Measurements from ENCODE around the gene RFX6.
"Not testable (repeated sequence)": the region's sequence is repeated elsewhere in the genome, so short reads cannot be mapped to it uniquely, and the experiment has no call there.

RFX6 gene, protein sequence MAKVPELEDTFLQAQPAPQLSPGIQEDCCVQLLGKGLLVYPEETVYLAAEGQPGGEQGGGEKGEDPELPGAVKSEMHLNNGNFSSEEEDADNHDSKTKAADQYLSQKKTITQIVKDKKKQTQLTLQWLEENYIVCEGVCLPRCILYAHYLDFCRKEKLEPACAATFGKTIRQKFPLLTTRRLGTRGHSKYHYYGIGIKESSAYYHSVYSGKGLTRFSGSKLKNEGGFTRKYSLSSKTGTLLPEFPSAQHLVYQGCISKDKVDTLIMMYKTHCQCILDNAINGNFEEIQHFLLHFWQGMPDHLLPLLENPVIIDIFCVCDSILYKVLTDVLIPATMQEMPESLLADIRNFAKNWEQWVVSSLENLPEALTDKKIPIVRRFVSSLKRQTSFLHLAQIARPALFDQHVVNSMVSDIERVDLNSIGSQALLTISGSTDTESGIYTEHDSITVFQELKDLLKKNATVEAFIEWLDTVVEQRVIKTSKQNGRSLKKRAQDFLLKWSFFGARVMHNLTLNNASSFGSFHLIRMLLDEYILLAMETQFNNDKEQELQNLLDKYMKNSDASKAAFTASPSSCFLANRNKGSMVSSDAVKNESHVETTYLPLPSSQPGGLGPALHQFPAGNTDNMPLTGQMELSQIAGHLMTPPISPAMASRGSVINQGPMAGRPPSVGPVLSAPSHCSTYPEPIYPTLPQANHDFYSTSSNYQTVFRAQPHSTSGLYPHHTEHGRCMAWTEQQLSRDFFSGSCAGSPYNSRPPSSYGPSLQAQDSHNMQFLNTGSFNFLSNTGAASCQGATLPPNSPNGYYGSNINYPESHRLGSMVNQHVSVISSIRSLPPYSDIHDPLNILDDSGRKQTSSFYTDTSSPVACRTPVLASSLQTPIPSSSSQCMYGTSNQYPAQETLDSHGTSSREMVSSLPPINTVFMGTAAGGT

DNA sequence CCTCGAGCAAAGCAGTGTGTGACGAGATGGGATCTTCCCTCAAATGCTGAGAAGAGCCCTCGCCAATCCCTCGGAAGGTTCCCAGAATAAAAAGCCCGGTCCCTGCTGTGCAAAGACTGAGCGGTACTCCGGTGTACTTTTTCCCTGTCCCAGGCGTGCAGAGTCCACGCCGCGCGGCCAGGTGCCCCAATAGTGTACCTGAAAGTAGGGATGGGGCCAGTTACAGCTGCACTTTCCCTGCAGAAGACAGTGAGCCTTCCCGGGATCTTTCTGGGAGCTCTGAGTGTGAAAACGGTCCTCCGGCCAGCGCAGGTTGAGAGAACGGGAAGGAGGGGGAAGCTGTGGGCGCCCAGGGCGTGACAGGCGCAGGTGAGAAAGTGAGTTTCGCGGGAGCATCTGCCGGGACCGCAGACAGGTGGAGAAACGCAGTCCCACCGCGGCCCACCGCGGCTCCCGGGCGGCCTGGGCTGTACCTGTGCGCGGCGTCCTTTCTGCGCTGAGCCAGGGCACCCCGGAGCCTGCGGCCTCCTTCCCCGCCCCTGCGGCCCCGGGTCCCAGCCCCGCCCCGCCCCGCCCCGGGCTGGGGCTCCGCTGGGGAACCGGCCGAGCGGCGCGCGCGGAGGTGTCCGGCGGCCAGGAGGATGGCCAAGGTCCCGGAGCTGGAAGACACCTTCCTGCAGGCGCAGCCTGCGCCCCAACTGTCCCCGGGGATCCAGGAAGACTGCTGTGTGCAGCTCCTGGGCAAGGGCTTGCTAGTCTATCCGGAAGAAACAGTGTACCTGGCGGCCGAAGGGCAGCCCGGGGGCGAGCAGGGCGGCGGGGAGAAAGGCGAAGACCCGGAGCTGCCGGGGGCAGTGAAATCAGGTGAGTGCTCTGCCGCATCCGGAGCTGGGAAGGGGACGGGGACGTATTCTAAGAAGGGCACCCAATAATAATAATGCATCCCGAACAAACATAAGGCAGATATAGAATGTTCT lies at the start of gene RFX6:
Gene RFX6, plus strand, starts transcription at position 608 of the 977 bp plus-strand sequence. Its CDS starts 34 bp downstream, at position 642.
- DNase-seq (ENCODE audit: low read depth in 2 of 2): no peak

DNA sequence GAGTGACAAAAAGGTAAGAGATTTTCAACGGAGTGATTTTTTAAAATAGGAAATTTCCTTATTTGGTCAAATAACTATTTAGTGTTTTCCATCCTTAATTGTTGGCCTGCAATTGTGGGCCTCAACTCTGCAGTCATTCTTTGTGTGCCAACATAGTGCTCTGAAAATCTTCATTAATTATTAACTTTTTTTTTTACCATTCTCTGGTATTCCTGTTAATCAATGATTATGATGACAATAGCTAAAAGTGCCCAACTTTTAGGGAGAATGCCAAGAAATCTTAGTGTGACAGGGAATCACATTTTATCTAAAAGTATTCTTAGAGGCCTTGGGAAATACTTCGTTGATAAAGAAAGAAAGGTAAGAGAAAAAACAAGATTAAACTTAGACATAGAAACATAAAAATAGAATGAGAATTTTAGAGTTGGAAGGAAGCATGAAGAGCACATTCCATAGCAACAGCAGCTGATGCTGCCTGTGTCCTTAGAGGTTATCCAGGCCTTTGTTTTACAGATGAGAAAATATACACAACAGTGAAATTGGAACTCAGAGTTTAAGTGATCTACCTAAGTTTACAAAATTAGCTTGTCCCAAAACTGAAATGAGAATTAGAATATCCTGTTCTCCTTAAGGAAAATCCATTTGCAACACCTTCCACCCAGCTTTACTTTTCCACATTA lies 49.3 kb upstream of the RFX6 start:
- DNase-seq (ENCODE audit: low read depth in 2 of 2): no peak

DNA sequence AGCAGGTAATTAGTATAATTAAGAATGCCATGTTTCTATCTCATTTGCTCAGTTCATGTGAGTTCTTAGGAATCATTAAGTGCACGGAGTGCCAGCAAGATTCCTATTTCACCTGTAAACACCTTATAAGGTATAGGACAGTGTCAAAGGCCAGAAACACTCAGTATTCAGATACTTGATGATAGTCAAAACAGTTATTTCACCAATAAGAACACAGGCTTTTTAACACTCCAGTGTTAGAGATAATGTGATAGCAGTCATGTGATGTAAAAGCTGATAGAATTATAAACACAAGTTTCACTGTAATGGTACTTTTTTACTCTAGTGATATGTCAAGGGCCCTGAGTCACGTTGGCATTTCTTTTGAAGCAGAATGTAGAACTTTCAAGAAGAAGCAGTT lies 48.1 kb upstream of the RFX6 start, which contains the start of gene GPRC6A:
Gene GPRC6A, minus strand, starts transcription at position 101 of the 400 bp plus-strand sequence. Its CDS starts 70 bp downstream, at position 31.
- no peak for DNase-seq (ENCODE audit: low read depth in 2 of 2)

DNA sequence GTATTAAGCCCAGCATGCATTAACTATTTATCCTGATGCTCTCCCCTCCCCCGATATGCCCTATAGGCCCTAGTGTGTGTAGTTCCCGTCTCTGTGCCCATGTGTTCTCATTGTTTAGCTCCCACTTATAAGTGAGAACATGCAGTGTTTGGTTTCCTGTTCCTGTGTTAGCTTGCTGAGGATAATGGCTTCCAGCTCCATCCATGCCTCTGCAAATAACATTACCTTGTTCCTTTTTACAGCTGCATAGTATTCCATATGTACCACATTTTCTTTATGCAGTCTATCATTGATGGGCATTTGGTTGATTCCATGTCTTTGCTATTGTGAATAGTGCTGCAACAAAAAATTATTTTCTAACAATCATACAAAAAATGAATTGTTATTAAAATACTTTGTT lies 42.5 kb upstream of the RFX6 start:
- not testable (repeated sequence) for DNase-seq (ENCODE audit: low read depth in 2 of 2)

DNA sequence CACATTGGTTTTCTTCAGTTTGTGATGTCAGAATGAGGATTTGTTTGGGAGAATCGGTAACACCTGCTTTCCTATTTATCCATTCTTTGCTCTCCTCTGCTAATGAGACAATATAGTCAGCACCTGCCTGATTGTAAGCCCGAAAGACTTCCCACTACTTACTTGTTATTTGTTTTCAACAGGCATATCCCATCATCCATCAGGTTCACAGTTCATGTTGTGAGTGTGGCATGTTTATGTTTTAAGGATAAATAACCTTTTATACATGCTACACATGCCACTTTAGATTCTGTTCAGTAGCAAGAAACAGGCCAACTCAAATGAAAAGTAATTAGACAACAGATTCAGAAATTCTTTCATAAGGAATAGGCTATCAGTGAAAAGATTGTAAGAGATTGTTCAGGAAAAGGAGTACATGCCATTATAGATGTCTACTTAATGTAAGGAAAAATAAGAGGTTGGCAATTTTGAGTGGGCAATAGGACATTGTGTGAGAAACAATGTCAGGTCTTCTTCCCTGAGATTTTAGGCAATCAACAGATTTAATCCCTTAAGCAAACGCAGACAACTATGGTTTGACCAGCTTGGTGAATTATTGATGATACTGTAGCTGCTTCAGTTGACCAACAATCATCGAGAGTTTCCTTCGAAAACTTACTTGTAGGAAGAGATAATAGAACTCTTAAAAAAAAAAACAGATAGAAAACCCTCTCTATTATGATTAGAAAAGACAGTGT lies 40.3 kb upstream of the RFX6 start:
- no peak for DNase-seq (ENCODE audit: low read depth in 2 of 2)

DNA sequence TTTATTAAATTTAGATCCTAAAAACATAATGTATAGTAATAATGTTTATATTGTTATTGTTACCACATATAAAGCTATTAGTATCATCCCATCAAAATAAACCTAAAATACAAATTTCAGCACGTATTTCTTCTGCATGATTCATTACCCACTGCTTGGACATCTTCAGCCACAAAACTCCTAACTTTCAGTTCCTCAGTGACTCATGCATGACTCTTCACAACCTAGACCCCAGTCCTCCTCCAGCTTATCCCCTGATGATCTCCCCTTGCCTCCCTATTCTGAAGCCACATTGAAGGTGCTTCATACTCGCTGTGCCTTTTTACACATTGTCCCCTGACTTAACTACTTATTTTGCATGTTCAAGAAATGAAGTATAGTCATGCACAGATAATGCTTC lies 37.0 kb upstream of the RFX6 start:
- no peak for DNase-seq (ENCODE audit: low read depth in 2 of 2)

DNA sequence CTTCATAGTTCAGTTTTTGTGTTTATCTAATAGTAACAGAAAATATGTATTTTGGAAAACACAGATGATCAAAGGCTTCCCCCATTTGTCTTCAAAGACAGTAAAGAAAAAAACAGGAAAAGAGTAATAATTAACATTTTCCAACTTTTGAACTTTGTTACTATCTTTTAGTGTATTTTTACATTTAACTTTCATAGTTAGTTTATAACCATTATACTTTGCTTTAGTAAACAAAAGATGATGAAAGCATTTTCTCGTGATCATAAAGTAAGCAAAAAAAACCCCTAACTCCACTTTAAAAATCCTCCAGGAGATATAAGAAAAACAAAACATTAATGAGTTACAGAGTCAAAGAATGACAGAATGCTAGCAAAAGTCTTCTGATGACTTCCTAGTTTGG lies 34.6 kb upstream of the RFX6 start:
- DNase-seq (ENCODE audit: low read depth in 2 of 2): no peak

DNA sequence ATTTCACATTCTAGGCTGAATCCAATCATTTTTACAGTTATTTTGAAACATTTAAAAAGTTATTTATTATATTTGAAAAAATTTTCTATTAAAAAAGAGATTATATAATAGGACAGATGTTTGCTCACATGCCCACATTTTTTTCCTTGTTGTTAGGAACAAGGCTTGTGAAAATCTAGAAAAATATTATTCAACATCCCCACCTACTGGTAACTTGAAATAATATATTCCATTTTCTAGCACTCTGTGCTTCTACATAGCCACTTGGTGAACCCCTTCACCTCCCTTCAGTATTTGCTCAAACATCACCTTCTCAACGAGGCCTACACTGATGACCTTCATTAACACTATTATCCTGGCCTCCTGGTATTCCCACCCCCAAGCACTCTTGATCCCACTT lies 29.8 kb upstream of the RFX6 start:
- no peak for DNase-seq (ENCODE audit: low read depth in 2 of 2)

DNA sequence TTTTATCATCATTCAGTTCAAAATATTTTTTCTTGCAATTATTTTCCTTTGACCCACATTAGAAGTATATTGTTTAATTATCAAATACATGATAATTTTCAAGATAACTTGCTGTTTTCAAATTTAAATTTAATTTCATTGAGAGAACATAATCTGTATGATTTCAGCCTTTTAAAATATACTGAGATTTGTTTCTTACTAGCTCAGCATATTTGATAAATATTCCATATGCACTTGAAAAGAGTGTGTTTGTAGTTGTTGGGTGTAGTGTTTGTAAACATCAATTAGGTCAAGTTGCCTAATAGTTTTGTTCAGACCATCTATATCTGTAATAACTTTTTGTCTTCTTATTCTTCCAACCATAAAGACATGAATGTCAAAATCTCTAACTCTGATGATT lies 19.0 kb upstream of the RFX6 start:
- DNase-seq (ENCODE audit: low read depth in 2 of 2): no peak

DNA sequence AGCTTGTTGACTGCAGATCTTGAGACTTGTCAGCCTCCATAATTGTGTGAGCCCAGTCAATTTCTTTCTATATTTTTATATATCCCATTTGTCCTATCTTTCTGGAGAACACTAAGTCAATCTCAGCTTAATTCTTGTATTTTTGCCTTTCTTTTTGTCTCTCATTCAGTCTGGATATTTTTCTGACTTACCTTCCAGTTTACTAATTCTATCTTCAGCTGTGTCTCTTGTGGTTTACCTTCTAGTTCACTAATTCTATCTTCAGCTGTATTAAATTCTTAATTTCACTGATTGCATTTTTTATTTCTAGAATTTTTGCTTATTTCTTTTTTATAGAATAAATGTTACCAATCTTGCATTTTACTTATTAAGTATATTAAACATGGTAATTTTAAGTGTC lies 17.8 kb upstream of the RFX6 start:
- DNase-seq (ENCODE audit: low read depth in 2 of 2): no peak

DNA sequence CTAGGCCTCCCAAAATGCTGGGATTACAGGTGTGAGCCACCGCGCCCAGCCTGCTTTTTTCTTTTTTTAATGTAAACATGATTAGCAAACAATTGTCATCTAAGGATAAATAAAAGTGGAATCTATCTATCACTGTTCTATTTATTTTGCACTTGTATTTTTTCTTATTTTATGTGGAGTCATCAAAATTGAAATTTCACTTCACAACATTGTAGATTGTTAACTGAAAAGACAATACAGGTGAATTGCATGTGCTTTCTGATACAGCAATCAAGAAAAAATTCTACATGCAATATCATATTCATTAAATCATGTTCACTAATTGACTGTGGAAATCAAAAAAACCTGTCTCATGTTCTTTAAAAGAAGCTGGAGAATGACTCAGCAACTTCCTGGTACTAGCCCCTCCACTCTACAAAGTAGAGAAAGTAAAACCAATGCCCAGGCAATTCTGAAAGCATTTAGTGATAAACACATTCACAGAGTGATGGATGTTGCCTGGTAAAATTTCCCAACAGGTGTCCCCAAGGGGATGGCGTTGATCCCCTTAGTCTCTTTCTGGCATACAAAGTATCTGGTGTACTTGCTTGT lies 10.7 kb upstream of the RFX6 start:
- DNase-seq (ENCODE audit: low read depth in 2 of 2): no peak

DNA sequence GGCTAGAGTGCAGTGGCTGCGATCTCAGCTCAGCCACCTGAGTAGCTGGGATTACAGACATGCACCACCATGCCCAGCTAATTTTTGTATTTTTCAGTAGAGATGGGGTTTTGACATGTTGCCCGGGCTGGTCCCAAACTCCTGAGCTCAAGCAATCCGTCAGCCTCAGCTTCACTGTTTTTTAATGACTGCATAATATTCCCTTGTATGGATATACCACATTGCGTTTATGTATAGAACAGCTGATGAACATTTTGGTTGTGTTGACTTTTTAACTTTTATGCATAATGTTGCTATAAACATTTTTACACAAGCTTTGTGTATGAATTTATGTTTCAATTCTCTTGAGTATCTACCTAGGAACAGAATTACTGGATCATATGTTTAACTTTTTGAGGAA lies 4.3 kb upstream of the RFX6 start:
- no peak for DNase-seq (ENCODE audit: low read depth in 2 of 2)

DNA sequence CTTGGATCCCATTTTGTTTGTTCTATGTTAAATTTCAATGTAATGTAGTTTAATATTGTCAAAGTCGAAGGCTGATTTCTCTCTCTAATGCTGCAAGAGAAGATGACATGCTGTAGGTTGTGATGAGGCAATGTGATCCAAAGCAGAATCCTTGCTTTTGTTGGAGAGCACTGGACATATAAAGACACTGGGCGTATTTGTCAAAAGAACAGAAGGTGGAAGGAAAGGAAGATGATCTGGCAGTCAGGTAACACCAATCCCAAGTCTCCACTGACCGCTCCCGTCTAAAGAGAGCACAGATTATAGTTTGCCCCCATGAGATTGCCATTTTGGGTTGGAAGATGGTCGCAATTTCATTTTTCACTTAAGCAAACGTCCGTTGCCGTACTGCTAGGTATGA lies 935 bp upstream of the RFX6 start:
- DNase-seq (ENCODE audit: low read depth in 2 of 2): no peak

DNA sequence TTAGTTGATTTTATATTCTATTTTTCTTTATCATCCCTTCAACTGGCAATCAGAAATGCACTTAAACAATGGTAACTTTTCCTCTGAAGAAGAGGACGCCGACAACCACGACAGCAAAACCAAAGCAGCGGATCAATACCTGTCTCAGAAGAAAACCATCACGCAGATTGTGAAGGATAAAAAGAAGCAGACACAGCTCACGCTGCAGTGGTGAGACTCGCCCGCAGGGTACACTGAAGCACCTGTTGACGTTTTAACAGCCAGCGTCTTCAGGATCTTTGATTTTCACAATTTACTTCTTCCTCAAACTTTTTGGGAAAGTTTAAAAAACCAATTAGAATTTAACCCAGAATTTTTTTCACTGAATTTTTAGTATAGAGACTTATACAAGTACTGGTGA lies 701 bp downstream of the RFX6 start:
- no peak for DNase-seq (ENCODE audit: low read depth in 2 of 2)

DNA sequence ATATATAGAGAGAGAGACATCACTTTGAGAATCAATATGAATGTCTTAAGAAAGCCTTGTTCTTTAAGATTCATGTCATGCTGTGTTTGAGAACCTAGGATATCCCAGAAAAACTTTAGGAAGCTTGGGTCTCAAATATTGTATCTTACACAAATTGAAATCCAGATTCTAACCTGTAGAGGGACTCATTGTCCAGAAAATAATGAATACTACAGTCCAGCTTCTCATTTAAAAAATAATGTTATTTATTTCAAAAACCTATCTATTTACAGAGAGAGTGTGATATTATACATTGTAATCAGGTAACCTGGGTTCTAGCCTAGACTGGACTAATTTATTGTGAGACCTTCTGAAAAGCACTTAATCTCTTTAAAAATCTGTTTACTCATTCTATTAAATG lies 4.2 kb downstream of the RFX6 start:
- no peak for DNase-seq (ENCODE audit: low read depth in 2 of 2)

DNA sequence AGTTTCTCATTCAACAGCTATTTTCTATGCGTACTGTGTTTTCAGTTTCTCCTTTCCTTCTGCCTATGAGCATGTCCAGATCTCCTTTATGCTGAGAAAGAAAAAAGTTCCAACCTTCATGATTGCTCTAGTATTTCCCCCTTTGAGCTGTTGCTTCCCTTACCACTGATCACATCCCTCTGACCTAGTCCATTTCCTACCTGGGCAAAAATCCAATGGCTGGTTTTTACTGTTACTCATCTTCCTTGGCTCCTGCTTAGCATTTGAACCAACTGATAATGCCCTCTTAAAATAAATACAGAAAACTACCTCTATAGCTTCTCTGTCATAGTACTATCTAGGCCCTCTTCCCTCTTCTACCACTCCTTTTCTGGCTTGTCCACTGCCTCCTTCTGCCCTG lies 6.0 kb downstream of the RFX6 start:
- no peak for DNase-seq (ENCODE audit: low read depth in 2 of 2)

DNA sequence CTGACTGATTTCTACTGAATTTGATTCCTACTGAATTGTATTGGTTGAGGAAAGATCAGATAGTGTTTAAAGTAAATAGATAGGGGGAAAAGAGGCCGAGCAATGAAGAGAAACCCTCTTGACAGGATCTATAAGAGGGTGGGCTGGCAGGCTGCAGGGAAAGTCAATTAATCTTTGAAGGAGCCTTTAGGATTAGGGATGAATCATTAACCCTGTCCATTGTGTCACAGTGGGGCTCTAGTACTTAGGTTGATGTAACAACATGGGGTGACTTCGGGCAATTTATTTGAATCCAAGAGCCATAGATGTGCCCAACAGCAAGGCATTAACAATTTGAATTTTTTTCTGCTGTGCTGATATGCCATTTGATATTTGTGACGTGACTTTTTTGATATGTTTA lies 7.5 kb downstream of the RFX6 start:
- no peak for DNase-seq (ENCODE audit: low read depth in 2 of 2)

DNA sequence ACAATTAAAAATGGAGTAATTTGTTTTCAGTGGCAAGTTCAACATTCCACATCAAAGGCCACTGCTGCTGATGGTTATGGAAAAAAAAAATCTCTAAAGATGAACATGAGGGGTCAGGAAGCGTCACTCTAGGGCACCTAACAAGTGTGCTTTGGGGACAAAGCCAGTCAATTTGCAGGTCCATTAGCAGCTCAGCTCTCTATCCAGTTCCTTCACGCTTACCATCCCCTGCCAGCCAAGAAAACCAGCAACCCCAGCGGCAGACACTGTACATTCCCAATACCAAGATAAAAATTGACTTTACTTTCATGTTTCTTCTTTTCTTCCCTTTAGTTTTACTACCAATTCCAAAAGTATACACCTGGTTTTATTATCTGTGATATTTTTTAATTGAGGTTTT lies 10.1 kb downstream of the RFX6 start:
- DNase-seq (ENCODE audit: low read depth in 2 of 2): no peak

DNA sequence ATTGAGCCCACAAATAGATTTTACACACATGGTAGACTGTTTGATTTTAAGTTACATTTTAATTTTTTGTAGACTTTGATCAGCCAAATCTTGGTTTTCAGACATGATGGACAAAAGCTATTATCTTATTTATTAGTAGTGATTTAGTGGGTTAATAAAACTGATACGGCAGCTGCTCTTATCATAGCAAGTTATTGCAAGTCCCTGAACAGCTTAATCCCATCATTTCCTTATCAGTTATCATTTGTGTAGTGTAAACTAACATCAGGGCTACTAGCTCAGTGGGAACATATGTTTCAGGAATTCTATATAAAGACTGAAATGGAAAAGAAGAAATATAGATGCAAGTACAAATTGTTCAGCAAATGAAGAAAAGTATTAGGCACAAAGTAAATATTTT lies 10.9 kb downstream of the RFX6 start:
- DNase-seq (ENCODE audit: low read depth in 2 of 2): no peak

Data from stimulated activated CD4-positive, alpha-beta T cell treated with anti-CD3 and anti-CD28 coated beads, Interleukin-15, amount 100 ng/mL, for 48 hours (primary cell).